Gastrocnemius medialis (tissue), 4 donors: Measurements from ENCODE around the gene ASL.

Experiments used
- CTCF ChIP-seq, 5 experiments: fragments of 450-650 bp in 3 of 5; fragments of 200-600 bp in 2 of 5; sonication (generic) in 2 of 5; IDR thresholded peaks in 4 of 5; conservative IDR thresholded peaks in 1 of 5; 1 replicate in 4 of 5; 2 replicates in 1 of 5; pipeline ENCODE4 v1.5.1; 2016 to 2019; ENCODE audit warnings: antibody characterized with exemption in 5 of 5, mild to moderate bottlenecking in 3 of 5, moderate library complexity in 3 of 5
- POLR2A ChIP-seq, 2 donors: fragments of 450-650 bp; IDR thresholded peaks; one replicate each; pipeline ENCODE4 v1.6.1; 2017; ENCODE audit warnings: antibody characterized with exemption in 2 of 2, mild to moderate bottlenecking in 2 of 2, moderate library complexity in 2 of 2

GRCh38 chr7:66140924-66141323, 65.3 kb downstream of the ASL start:
- TF ChIP-seq CTCF (IDR thresholded peaks at IDR 0.05 in 4 of 5, conservative IDR thresholded peaks at IDR 0.05 in 1 of 5) (peak; percentile 11 to 51 (median 21)), POLR2A (IDR thresholded peaks at IDR 0.05) (no peak)
